Measurements from ENCODE around the gene SLC6A1. TPM values are rescaled to one million over a fixed set of nuclear protein-coding genes. Genes with fewer than 3 reads are reported as not detected.

The SLC6A1 gene
- total and polyA plus RNA-seq, 8 donors: 0.29 to 5.6 (median 2.8) TPM; not detected in 5

- no peaks in the 10 kb centered on the region for H3K9me3 ChIP-seq
- no peak overlapping the region for H3K27ac ChIP-seq
- no peak for DNase-seq
- WGBS, 5 donors: 65 to 72% (median 69%) methylated on average over 8 of the region's 8 CpGs
- intact Hi-C loops (cut with DNase I; ENCODE audit: low total_unique reads): loop anchor here (5.0 to 10.0 kb wide), 2 partner anchors 109 to 278 kb away; no protein-coding TSS in a partner anchor
- H3K27me3 ChIP-seq: peaks cover 0 to 78% (median 26%) of the 10 kb centered on the region in 3 donors
- H3K4me1 ChIP-seq: peaks cover 0 to 20% (median 7%) of the 10 kb centered on the region in 4 donors
- H3K4me3 ChIP-seq: no peak overlapping the region
- no peak for TF ChIP-seq CTCF (IDR thresholded peaks at IDR 0.05)
- no peak for TF ChIP-seq EP300 (IDR thresholded peaks at IDR 0.05)
- no peak for TF ChIP-seq POLR2A (IDR thresholded peaks at IDR 0.05)
- TF ChIP-seq POLR2AphosphoS5 (IDR thresholded peaks at IDR 0.05): no peak
- no peaks in the 10 kb centered on the region for H3K36me3 ChIP-seq
These were observed 64.0 kb downstream of the SLC6A1 start for GRCh38 chr3:11056531-11057050.

- no peak overlapping the region for H3K27ac ChIP-seq
- H3K27me3 ChIP-seq: peaks cover 0 to 69% (median 21%) of the 10 kb centered on the region in 3 donors
- TF ChIP-seq CTCF (IDR thresholded peaks at IDR 0.05): no peak
- no peak for TF ChIP-seq POLR2AphosphoS5 (IDR thresholded peaks at IDR 0.05)
- TF ChIP-seq POLR2A (IDR thresholded peaks at IDR 0.05): no peak
- no peak for TF ChIP-seq EP300 (IDR thresholded peaks at IDR 0.05)
- no peaks in the 10 kb centered on the region for H3K36me3 ChIP-seq
- H3K9me3 ChIP-seq: no peaks in the 10 kb centered on the region
- intact Hi-C loops (cut with DNase I; ENCODE audit: low total_unique reads): loop anchor here (5.0 to 10.0 kb wide), 2 partner anchors 110 to 277 kb away; no protein-coding TSS in a partner anchor
- DNase-seq: no peak
- no peak overlapping the region for H3K4me3 ChIP-seq
- 80 to 87% (median 82%) methylated on average over 4 of the region's 4 CpGs for WGBS, 5 donors
- H3K4me1 ChIP-seq: peaks cover 0 to 20% (median 7%) of the 10 kb centered on the region in 4 donors
These were observed 65.1 kb downstream of the SLC6A1 start for GRCh38 chr3:11057655-11058054.

- Histone ChIP-seq H3K4me1 (peaks cover 0 to 20% (median 7%) of the 10 kb centered on the region in 4 donors), H3K4me3 (no peak overlapping the region), H3K36me3 (no peaks in the 10 kb centered on the region), H3K27me3 (peaks cover 0 to 62% (median 21%) of the 10 kb centered on the region in 3 donors), H3K9me3 (no peaks in the 10 kb centered on the region), H3K27ac (no peak overlapping the region)
- TF ChIP-seq POLR2AphosphoS5 (IDR thresholded peaks at IDR 0.05) (no peak), POLR2A (IDR thresholded peaks at IDR 0.05) (no peak), EP300 (IDR thresholded peaks at IDR 0.05) (no peak), CTCF (IDR thresholded peaks at IDR 0.05) (peak in 5 of 7 experiments; percentile 34 to 59 (median 53))
- peak in 1 of 2 donors; percentile 79 for DNase-seq
- intact Hi-C loops (cut with DNase I; ENCODE audit: low total_unique reads): loop anchor here (5.0 to 10.0 kb wide), 2 partner anchors 112 to 276 kb away; no protein-coding TSS in a partner anchor
- 31 to 37% (median 31%) methylated on average over 14 of the region's 14 CpGs for WGBS, 5 donors
These were observed 66.7 kb downstream of the SLC6A1 start for GRCh38 chr3:11059090-11059798.

- no peak overlapping the region for H3K27ac ChIP-seq
- intact Hi-C loops (cut with DNase I; ENCODE audit: low total_unique reads): loop anchor here (5.0 to 10.0 kb wide), 2 partner anchors 112 to 275 kb away; no protein-coding TSS in a partner anchor
- H3K27me3 ChIP-seq: peaks cover 0 to 57% (median 21%) of the 10 kb centered on the region in 3 donors
- H3K4me3 ChIP-seq: no peak overlapping the region
- peaks cover 0 to 20% (median 7%) of the 10 kb centered on the region in 4 donors for H3K4me1 ChIP-seq
- TF ChIP-seq EP300 (IDR thresholded peaks at IDR 0.05) (no peak), POLR2AphosphoS5 (IDR thresholded peaks at IDR 0.05) (no peak), POLR2A (IDR thresholded peaks at IDR 0.05) (no peak), CTCF (IDR thresholded peaks at IDR 0.05) (no peak)
- DNase-seq: no peak
- H3K36me3 ChIP-seq: no peaks in the 10 kb centered on the region
- peaks cover 0 to 2% (median 1%) of the 10 kb centered on the region in 4 donors for H3K9me3 ChIP-seq
These were observed 67.2 kb downstream of the SLC6A1 start for GRCh38 chr3:11059799-11060115.

Data from stomach (tissue), 9 donors.